Pons (tissue), 1 donor: Measurements from ENCODE around the gene KDM1B.

Source experiments
- DNase-seq: peaks from one replicate; pipeline ENCODE4 v3.0.0-alpha.2; 2016; ENCODE audit warnings: low spot score

The KDM1B gene, protein sequence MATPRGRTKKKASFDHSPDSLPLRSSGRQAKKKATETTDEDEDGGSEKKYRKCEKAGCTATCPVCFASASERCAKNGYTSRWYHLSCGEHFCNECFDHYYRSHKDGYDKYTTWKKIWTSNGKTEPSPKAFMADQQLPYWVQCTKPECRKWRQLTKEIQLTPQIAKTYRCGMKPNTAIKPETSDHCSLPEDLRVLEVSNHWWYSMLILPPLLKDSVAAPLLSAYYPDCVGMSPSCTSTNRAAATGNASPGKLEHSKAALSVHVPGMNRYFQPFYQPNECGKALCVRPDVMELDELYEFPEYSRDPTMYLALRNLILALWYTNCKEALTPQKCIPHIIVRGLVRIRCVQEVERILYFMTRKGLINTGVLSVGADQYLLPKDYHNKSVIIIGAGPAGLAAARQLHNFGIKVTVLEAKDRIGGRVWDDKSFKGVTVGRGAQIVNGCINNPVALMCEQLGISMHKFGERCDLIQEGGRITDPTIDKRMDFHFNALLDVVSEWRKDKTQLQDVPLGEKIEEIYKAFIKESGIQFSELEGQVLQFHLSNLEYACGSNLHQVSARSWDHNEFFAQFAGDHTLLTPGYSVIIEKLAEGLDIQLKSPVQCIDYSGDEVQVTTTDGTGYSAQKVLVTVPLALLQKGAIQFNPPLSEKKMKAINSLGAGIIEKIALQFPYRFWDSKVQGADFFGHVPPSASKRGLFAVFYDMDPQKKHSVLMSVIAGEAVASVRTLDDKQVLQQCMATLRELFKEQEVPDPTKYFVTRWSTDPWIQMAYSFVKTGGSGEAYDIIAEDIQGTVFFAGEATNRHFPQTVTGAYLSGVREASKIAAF

GRCh38 chr6:18155150-18155863, at the start of gene KDM1B:
Gene KDM1B, plus strand, starts transcription at chr6:18155422. Its CDS starts 4,474 bp downstream, at chr6:18159896.
- DNase-seq = peak; percentile 98

GRCh38 chr6:18107061-18107460, 48.2 kb upstream of the KDM1B start:
- DNase-seq = no peak

DNA sequence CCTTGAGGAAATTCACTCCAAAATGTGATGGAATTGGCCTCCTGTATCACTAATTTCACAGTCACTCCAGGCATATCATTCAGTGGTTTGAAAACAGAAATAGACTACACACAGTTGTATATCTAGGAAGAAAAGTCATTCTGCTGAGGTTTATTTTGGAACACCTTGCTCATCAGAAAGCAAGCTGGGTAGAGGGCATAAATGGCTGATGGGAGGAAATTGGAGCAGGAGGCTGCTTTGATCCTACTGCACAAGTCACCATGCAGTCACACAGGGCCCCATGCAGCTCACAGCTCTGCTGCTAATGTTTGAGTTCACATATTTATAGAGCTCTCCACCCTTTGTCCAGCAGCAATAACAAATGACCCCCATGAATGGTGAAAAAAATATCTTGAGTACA, 45.1 kb upstream of the KDM1B start:
- DNase-seq = no peak

- DNase-seq = no peak
Measured at GRCh38 chr6:18115356-18115755, 39.9 kb upstream of the KDM1B start.

GRCh38 chr6:18117136-18117535, 38.1 kb upstream of the KDM1B start:
- no peak for DNase-seq

DNA sequence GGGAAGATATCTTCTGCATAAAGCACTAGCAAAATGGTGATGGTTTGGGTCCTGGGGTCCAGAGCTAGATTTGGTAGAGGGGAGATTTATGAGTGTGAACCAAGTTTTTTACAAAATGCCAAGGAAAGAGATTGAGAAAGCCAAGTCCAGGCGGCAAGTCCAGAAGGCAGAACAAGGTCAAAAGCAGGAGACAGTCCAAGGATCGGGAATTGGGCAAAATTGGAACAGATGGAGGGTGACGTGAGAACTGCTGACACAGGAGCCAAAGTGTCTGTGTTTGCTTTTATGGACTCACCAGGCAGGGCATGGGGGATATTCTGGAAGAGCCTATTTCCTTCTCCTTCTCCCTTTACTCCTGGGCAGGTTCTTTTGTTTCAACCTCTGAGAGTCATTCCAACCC, 36.9 kb upstream of the KDM1B start:
- DNase-seq = no peak

- no peak for DNase-seq
Measured at GRCh38 chr6:18119236-18119635, 36.0 kb upstream of the KDM1B start.

GRCh38 chr6:18121580-18122127, 33.6 kb upstream of the KDM1B start:
- no peak for DNase-seq

DNA sequence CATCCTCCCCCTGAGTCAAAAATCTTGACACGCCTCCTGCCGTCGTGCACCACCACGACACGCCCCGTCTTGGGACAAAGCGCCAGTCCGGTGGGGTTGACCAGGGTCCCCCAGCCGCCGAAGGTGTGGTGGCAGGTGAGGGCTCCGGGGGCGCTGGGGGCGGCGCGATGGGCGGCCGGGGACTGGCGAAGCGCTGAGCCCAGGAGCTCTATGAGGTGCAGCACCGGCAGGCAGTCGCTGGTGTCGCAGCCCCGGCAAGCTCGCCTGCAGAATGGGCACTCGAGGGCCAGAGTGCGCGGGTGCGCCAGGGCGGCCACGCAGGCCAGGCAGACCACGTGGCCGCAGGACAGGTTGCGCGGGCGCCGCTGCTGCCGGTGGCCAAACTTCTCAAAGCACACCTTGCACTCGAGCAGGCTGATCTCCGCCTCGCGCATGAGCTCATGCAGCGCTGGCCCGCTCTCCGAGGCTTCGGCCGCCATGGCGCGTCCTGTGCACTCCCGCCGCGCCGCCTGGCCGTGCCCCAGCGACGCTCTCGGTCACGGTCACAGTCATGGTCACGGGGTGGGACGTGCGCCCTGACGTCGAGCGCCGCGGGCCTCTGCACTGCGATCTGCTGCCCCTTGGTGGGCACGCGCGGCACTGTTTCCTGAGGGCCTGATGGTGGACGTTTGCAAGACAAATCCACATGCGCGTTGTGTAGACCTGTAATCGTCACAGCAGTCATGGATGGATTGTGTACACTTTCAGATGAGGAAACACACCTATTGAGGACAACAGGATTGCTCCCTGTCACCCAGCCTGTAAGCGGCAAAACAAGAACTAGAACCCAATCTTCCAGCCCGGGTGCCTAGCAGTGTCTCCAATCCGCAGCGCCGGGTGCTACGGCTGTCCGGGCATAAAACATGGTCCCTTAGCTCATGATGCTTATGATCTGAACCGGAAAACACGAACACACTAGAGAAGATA, 32.8 kb upstream of the KDM1B start, which contains the start of gene NHLRC1:
Gene NHLRC1 (minus strand): TSS at position 550 of the 966 bp plus-strand sequence. CDS start 71 bp downstream, at position 479.
- peak; percentile 82 for DNase-seq

DNA sequence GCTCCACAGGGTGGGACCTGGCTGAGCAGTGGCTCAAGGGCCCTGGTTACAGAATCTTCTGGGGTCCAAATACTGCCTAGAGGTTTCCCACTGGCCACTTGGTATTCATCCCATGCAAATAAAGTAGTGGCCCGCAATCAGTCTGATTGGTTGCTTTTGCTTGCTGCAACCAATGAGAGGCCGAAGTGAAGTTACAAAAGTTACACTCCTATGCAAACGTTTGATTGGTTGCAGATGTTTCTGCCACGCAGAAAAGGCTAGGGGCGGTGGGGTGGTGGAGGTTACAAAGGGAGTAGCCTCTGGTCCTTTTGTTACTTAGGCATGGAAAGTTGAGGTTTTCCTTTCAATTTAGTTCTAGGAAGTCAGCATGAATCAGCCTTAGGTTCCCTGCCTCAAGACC, 29.1 kb upstream of the KDM1B start:
- DNase-seq = no peak

DNA sequence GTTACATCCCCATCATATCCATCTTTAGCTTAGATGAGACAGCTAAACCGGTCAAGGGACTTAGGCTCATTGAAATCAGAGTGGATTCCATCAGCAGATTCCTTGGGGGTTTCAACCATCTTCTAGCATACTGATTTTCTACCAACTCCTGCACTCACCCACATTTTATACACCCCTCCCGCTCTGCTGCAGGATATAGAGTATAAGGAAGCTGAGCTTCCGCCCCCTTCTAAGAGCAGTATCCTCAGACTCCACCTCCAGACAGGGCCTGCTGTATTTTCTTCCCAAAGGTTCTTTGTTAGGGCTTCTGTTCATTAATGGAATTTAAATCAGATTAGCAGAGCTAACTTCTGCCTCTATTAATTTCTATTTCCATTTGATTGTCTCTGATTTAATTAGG, 22.9 kb upstream of the KDM1B start:
- DNase-seq = no peak

- DNase-seq = no peak
Measured at GRCh38 chr6:18135171-18135570, 20.1 kb upstream of the KDM1B start.

DNA sequence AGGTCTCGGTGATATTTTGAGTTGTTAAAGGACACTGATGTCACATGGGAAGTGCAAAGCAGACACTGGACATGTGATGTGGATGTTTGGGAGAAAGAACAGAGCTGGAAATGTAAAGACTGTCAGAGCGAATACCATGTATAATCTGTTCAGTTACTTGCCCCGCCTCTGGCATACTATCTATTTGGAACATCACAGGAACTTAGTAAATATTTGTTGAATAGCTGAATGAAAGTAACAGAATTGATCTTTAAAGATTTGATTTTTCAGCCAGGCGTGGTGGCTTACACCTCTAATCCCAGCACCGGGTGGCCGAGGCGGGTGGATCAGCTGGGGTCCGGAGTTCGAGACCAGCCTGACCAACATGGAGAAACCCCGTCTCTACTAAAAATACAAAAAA, 19.0 kb upstream of the KDM1B start:
- DNase-seq = no peak

- no peak for DNase-seq
Measured at GRCh38 chr6:18138906-18139305, 16.3 kb upstream of the KDM1B start.

GRCh38 chr6:18139935-18140621, 15.1 kb upstream of the KDM1B start:
- DNase-seq = no peak

DNA sequence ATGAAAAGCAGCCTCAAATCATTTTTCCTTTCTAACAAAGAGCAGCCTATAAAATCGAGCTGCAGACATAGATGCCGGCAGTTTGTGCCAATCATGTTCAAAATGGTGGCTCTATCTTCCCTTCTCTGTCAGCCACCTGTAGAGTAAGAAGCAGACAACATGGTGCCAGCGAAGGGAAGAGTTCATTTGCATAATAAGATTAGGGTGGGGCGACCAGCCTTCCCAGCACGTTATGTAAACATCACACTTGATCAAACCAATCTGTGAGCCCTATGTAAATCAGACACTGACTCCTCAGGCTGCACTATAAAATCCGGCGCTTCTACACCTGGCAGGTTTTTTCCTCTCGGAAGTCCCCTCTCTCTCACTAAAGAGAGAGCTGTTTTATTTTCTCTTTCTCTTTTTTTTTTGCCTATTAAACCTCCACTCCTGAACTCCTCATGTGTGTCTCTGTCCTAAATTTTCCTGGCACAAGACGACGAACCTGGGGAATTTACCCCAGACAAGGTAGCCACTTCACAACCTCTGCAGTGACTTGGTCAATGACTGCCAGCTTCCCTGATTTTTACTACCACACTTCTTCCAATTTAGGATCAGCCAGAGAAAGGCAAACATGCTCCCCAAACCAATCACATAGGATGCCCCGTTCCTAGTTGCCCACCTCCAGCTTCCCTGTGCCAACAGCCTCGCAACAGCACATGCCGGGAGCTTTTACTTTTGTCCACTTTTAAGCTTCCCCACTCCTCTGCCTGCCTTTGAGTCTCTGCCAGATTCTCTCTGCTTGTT, 13.2 kb upstream of the KDM1B start:
- DNase-seq = no peak

DNA sequence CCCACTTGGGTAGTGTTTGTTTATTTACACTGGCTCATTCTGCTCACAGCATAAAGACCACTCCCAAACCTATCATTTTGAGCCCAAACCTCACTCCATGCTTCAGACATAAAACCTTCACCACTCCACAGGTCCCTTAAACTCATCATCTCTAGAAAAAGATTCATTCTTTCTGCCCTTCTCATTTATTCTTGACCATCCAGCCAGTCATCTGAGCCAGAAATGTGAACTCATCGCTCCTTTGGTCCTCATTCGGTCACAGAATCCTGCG, 12.7 kb upstream of the KDM1B start:
- no peak for DNase-seq

DNA sequence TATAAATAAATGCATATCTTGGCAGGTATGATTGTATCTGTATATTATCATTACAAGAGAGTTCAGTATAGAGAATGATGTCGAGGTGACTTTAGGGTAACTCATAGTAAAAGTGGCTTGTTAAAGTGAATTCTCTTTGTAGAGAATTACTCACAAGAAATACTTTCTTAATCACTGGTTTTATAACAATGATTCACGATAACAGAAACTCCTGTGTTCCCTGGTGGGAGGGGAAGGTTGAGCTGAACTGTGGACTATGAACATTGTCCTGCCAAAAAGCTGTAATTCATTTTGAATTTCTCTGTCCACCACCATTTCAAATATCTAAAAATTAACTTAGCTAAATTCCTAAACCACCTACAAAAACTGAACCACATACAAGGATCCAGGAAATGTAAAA, 8.1 kb upstream of the KDM1B start:
- no peak for DNase-seq

- no peak for DNase-seq
Measured at GRCh38 chr6:18147616-18148015, 7.6 kb upstream of the KDM1B start.
